ENCODE measurements around the gene PSMD14.

PSMD14 gene

GRCh38 chr2:161434118-161434517 lies 125.9 kb downstream of the PSMD14 start:
- no peak for DNase-seq (ENCODE audit: low read depth)
- TF ChIP-seq CTCF (conservative IDR thresholded peaks at IDR 0.05; ENCODE audit: low read depth, low read length) = no peak
- no peak overlapping the region for H3K4me3 ChIP-seq (ENCODE audit: low read depth, low read length)

- TF ChIP-seq CTCF (conservative IDR thresholded peaks at IDR 0.05; ENCODE audit: low read depth, low read length) = no peak
- peak; percentile 43 for DNase-seq (ENCODE audit: low read depth)
Measured at GRCh38 chr2:161436411-161436810, 128.2 kb downstream of the PSMD14 start.

GRCh38 chr2:161438598-161438997 lies 130.4 kb downstream of the PSMD14 start:
- no peak for DNase-seq (ENCODE audit: low read depth)
- H3K4me3 ChIP-seq (ENCODE audit: low read depth, low read length) = no peak overlapping the region
- no peak for TF ChIP-seq CTCF (conservative IDR thresholded peaks at IDR 0.05; ENCODE audit: low read depth, low read length)

More at GRCh38 chr2:161436411-161436810, 128.2 kb downstream of the PSMD14 start:
- H3K4me3 ChIP-seq (ENCODE audit: low read depth, low read length) = no peak overlapping the region

GRCh38 chr2:161445097-161445496 lies 136.9 kb downstream of the PSMD14 start:
- no peak for TF ChIP-seq CTCF (conservative IDR thresholded peaks at IDR 0.05; ENCODE audit: low read depth, low read length)
- H3K4me3 ChIP-seq (ENCODE audit: low read depth, low read length) = no peak overlapping the region
- DNase-seq (ENCODE audit: low read depth) = no peak

GRCh38 chr2:161448431-161448830 lies 140.2 kb downstream of the PSMD14 start:
- no peak for TF ChIP-seq CTCF (conservative IDR thresholded peaks at IDR 0.05; ENCODE audit: low read depth, low read length)
- H3K4me3 ChIP-seq (ENCODE audit: low read depth, low read length) = no peak overlapping the region
- DNase-seq (ENCODE audit: low read depth) = no peak

Data from choroid plexus epithelial cell (primary cell).